HG02938 (cell line): ENCODE results near the gene RTKN2.

Experiments
- ATAC-seq: cut with Tn5 transposase; IDR thresholded peaks from one replicate; pipeline ENCODE4 v1.9.1; 2021; ENCODE audit warnings: mild to moderate bottlenecking, moderate library complexity; ENCODE audit not compliant: unreplicated experiment

Gene RTKN2

GRCh38 chr10:62182171-62182570, 86.5 kb downstream of the RTKN2 start:
- ATAC-seq = no peak

DNA sequence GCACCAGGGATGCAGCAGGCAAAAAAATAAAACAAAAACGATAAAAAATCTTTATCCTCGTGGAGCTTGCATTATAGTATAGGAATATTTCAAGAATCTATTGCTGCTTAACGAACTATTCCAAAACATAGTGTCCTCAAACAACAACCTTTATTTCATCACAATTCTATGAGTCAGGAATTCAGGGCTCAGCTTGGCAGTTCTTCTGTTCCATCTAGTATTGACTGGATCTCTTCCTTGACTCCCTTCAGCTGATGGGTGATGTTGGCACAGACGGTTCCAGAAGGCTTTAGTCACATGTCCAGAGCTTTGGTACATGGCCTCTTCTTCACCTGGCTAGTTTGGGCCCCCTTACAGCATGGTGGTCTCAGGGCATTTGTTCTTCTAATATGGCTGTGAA, 88.0 kb downstream of the RTKN2 start:
- no peak for ATAC-seq

- no peak for ATAC-seq
Observed at GRCh38 chr10:62178568-62178967, 90.1 kb downstream of the RTKN2 start.

DNA sequence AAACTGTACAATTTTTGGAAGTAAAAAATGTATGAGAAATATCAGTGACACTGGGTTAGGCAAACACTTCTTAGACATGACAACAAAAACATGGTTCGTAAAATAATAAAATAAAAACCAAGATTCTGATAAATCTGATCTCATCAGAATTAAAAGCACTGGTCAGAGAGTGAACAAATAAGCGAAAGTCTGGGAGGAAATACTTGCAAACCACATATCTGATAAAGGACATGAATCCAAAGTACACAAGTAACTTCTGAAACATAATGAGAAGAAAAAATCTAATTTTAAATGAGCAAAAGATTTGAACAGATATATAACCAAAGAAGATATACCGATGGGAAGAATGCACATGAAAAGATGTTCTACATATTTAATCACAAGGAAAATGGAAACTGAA, 91.5 kb downstream of the RTKN2 start:
- ATAC-seq = no peak

GRCh38 chr10:62175251-62175650, 93.4 kb downstream of the RTKN2 start:
- ATAC-seq = no peak

- no peak for ATAC-seq
Observed at GRCh38 chr10:62172465-62172864, 96.2 kb downstream of the RTKN2 start.

GRCh38 chr10:62171791-62172190, 96.9 kb downstream of the RTKN2 start:
- ATAC-seq = no peak

DNA sequence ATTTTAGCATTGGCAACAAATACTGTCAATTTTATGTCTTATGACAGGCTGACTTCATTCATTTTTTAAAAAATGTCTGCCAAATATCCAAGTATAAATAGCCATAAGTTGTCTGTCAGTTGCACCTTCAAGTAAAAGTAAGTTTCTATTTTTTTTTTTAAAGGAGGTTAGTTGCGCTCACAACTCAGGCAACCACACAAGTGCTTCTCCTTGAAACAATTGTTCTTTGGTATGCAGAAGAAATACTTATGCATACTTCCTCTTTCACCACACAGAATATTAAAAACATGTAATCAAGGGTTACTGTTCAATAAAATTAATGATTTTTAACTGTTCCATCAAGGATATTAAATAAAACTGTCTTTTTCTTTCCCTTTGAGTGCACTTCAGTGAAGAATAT, 97.9 kb downstream of the RTKN2 start:
- ATAC-seq = no peak

- ATAC-seq = peak; percentile 100
Observed at GRCh38 chr10:62166331-62167131, 102.1 kb downstream of the RTKN2 start.

DNA sequence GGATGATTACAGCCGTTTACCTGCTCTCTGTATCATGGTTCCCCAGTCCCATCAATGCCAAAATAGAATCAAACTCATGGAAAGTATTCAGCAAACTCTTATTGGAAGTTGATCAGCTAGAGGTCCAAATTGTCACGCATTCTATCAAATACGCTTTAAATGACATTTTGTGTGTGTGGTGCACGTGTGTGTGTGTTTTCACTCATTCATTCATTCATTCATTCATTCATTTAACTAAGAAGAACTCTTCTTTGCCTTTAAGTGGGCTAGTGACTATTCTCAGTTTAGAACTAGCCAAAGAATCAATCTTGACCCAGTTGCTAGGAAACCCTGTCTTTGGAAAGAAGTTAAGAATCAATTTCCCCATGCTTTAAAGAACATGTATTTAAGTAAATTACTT, 102.8 kb downstream of the RTKN2 start:
- ATAC-seq = no peak

- no peak for ATAC-seq
Observed at GRCh38 chr10:62163024-62163423, 105.6 kb downstream of the RTKN2 start.

DNA sequence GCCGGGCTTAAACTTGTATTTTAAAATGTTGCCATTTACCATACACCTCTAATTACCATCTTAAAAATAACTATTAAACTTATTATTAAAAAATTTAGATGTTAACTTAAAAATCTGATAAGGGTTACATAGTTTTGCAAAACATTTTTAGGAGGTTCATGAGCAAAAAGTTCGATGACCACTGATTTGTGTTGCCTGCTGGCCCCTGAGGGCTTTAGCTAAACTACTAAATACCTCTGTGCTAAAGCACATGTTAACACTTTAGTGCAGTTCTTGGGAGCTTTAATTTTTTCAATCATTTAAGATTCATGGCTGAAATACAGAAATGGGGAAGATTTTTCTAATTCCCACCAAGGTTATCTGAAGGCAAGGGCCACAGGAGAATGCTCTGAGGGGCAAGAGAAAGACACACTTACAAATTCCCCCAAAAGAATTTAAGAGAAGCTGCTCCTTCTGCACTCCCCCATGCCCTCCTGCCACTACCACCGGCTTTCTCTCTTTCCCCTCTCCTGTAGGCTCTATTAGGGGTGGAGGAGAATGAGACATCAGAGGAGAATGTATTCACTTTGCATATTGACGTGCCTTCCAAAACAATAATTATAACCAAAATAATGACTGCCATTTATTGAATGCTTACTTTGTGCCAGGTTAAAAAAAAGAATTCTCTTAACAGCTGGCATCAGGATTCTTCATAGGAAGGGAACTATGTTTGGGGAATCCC, 106.2 kb downstream of the RTKN2 start:
- no peak for ATAC-seq

GRCh38 chr10:62159351-62159750, 109.3 kb downstream of the RTKN2 start:
- no peak for ATAC-seq

GRCh38 chr10:62157601-62158000, 111.0 kb downstream of the RTKN2 start:
- ATAC-seq = no peak

DNA sequence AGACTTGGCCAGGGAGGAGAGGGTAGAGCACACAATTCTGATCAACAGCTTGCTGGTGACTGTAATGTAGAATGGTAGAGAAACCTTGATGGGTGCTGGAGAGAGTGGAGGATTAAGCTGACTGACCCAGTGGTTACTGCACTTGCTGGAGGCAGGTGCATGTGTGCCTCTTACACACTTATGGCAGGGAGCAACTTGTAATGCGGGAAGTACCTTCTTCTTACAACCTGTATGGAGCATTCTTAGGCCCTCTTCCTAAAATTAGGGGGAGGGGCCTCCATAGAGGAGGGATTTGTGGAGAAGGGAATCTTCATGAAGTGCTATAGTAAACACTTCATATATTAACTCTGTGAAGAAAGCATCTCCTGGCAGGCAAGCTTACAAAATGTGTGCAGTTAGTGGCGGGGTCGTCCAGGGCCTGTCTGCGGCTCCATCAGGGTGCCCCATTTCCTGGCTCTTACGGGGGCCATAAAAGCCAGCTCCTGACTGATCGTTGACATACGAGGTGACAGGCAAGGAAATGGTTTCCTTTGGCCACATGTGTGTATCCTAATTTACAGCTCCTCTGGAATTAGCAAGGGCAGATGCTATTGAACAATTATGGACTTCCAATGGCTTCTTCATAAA, 113.5 kb downstream of the RTKN2 start:
- ATAC-seq = no peak

- ATAC-seq = no peak
Observed at GRCh38 chr10:62154231-62154630, 114.4 kb downstream of the RTKN2 start.

DNA sequence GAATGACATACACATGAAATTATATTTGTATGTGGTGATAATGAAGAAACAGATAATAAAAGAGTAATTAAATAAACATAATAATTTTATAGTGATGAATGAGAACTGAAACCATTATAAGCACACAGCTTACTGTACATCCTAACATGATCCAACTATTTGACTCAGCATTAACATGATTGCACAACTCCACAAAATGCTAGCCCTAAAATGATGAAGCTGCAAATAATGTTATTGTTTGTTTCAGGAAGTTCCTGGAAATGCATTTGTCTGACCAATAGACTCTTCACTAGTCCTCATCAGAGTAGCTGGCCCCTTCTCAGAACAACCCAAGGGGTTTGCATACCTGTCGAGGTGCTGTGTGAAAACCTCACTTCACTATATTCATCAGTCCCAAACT, 115.5 kb downstream of the RTKN2 start:
- no peak for ATAC-seq

GRCh38 chr10:62149621-62150020, 119.0 kb downstream of the RTKN2 start:
- no peak for ATAC-seq

GRCh38 chr10:62148155-62148554, 120.5 kb downstream of the RTKN2 start:
- no peak for ATAC-seq

DNA sequence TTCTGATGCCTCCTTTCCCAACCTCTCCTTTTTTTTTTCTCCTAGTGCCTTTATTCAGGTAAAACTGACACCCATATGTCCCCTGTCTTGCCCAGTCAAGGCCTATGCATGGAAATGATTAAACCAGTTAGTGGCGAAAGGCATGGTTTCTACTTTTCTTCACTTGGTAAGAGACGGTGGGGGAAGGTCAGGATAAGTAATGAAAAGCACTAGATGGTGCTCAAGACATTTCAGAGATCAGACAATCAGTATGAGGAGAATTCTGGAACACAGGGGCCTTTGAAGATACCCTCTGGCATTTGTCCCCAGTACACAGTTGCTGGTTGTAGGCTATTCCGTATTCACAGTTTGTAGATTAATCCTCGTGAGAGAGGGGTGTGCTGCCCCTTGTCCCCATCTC, 121.2 kb downstream of the RTKN2 start:
- ATAC-seq = no peak

DNA sequence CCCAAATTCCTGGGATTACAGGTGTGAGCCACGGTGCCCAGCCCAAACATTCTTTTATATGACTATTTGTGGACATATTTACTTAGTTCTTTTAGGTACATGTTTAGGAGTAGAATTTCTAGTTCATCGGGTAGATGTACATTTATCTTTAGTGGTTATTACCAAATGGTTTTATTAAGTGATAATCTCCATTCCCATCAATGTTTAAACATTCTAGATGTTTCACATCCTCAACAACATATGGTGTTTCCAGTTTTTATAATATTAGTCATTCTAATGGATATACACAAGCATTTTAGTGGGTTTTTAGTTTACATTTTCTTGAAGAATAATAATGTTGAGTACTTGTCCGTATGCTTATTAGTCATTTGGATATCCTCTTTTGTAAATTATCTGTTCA, 131.7 kb downstream of the RTKN2 start:
- ATAC-seq = no peak

- ATAC-seq = peak; percentile 99
Observed at GRCh38 chr10:62133618-62134017, 135.0 kb downstream of the RTKN2 start.
